ENCODE data around the gene PPFIA2.

GRCh38 chr12:81222846-81223592 is 536.1 kb downstream of the PPFIA2 start:
- TF ChIP-seq POLR2A (IDR thresholded peaks at IDR 0.05) (no peak), CTCF (IDR thresholded peaks at IDR 0.05) (no peak)
